Hepatocyte (in vitro differentiated cells): Measurements from ENCODE around the gene PRKG1.

Source experiments
- EZH2 ChIP-seq: fragments of 200-600 bp; sonication (generic); IDR thresholded peaks from 2 replicates; pipeline ENCODE4 v1.6.1; 2016; ENCODE audit warnings: antibody characterized with exemption, mild to moderate bottlenecking, borderline replicate concordance
- EZH2phosphoT487 ChIP-seq: fragments of 200-600 bp; sonication (generic); IDR thresholded peaks from one replicate; pipeline ENCODE4 v1.6.1; 2018; ENCODE audit warnings: antibody characterized with exemption, mild to moderate bottlenecking, low read depth, moderate library complexity; ENCODE audit not compliant: unreplicated experiment, severe bottlenecking
- TF ChIP-seq, protein P1 (sequence below): fragments of 200-600 bp; sonication (generic); IDR thresholded peaks from 2 replicates; pipeline ENCODE4 v1.5.1; 2016; ENCODE audit warnings: antibody characterized with exemption, mild to moderate bottlenecking; ENCODE audit not compliant: poor library complexity

DNA sequence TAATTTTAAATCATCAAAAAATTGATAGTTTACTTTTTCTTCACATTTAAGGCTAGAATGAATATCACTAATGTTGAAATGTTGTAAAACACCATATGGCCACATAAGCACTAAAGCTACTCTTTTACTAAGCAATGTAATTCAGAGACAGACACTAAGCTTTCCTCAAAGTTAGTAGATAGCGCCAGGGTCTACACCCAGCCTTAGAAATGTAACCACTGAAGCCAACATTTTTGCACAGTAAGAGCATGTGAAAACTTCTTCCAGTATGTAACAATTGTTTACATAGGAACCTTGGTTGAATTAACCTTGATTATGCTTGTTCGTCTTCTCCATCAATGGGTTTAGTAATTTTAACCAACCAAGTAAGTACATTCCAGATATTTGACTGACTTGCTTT is 28.4 kb upstream of the PRKG1 start:
- TF ChIP-seq, protein P1, sequence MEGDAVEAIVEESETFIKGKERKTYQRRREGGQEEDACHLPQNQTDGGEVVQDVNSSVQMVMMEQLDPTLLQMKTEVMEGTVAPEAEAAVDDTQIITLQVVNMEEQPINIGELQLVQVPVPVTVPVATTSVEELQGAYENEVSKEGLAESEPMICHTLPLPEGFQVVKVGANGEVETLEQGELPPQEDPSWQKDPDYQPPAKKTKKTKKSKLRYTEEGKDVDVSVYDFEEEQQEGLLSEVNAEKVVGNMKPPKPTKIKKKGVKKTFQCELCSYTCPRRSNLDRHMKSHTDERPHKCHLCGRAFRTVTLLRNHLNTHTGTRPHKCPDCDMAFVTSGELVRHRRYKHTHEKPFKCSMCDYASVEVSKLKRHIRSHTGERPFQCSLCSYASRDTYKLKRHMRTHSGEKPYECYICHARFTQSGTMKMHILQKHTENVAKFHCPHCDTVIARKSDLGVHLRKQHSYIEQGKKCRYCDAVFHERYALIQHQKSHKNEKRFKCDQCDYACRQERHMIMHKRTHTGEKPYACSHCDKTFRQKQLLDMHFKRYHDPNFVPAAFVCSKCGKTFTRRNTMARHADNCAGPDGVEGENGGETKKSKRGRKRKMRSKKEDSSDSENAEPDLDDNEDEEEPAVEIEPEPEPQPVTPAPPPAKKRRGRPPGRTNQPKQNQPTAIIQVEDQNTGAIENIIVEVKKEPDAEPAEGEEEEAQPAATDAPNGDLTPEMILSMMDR: no peak
- TF ChIP-seq EZH2phosphoT487 (no peak), EZH2 (no peak)
